IMR-90 (cell line): ENCODE data around the gene LRRTM4. TPM values are rescaled to one million over a fixed set of nuclear protein-coding genes. Genes with fewer than 3 reads are reported as not detected.
"Not testable (repeated sequence)": the region's sequence is repeated elsewhere in the genome, so short reads cannot be mapped to it uniquely, and the experiment has no call there.

Experiments used
- ATAC-seq: fragments of 200-7000 bp; cut with Tn5 transposase; 2 replicates; pipeline ENCODE4 v1.9.1; 2020; ENCODE audit warnings: low read depth, mild to moderate bottlenecking, moderate library complexity
- BruUV-seq: library from RNA; stranded (reverse); fragments of 400-500 nt; replicated peaks from 2 replicates; lab custom pipeline; 2021; lab: Mats Ljungman, UMichigan
- CTCF ChIA-PET: fragments of 300-600 bp; formaldehyde crosslinking; extraction: SDS; loops from one replicate; lab custom pipeline; 2021; ENCODE audit warnings: antibody characterized with exemption; lab: Yijun Ruan, JAX
- POLR2A ChIA-PET: fragments of 300-600 bp; sonication (Branson Sonifier 250); formaldehyde crosslinking; loops from one replicate; lab custom pipeline; 2022; ENCODE audit warnings: antibody characterized with exemption; ENCODE audit not compliant: unreplicated experiment; lab: Charles Lee
- DNase-seq: peaks from one replicate; pipeline ENCODE4 v3.0.0; 2013
- H2AFZ ChIP-seq: replicated peaks from 2 replicates; pipeline ENCODE3; 2013; ENCODE audit warnings: low read length, mild to moderate bottlenecking; ENCODE audit not compliant: poor library complexity
- H2AK5ac ChIP-seq: 2 replicates; pipeline ENCODE4 v1.6.1; 2013; ENCODE audit warnings: low read depth, low read length, inconsistent platforms
- H2AK9ac ChIP-seq: replicated peaks from 2 replicates; pipeline ENCODE3; 2013; ENCODE audit warnings: mild to moderate bottlenecking, low read depth, low read length, moderate library complexity; ENCODE audit not compliant: poor library complexity
- H2BK120ac ChIP-seq: 2 replicates; pipeline ENCODE4 v1.6.1; 2013; ENCODE audit warnings: low read depth, low read length, inconsistent platforms
- H2BK15ac ChIP-seq: 3 replicates; pipeline ENCODE4 v1.6.1; 2013; ENCODE audit warnings: low read depth, low read length, inconsistent platforms
- H2BK20ac ChIP-seq: 2 replicates; pipeline ENCODE4 v1.6.1; 2013; ENCODE audit warnings: low read depth, mild to moderate bottlenecking, inconsistent platforms, low read length, moderate library complexity
- H2BK5ac ChIP-seq: 2 replicates; pipeline ENCODE4 v1.6.1; 2013; ENCODE audit warnings: mild to moderate bottlenecking, low read depth, low read length, inconsistent platforms; ENCODE audit not compliant: poor library complexity, severe bottlenecking
- H3K14ac ChIP-seq: replicated peaks from 2 replicates; pipeline ENCODE4 v1.6.1; 2013; ENCODE audit warnings: low read depth, low read length, inconsistent platforms
- H3K18ac ChIP-seq: 2 replicates; pipeline ENCODE4 v1.6.1; 2013; ENCODE audit warnings: low read depth, low read length, control low read depth
- H3K23ac ChIP-seq: 2 replicates; pipeline ENCODE4 v1.6.1; 2013; ENCODE audit warnings: low read depth, low read length, inconsistent platforms
- H3K27ac ChIP-seq: 2 replicates; pipeline ENCODE4 v1.5.1; 2013; ENCODE audit warnings: mild to moderate bottlenecking, control low read depth, low read length; ENCODE audit not compliant: insufficient read depth
- H3K27me3 ChIP-seq: 2 replicates; pipeline ENCODE4 v1.6.1; 2013; ENCODE audit warnings: low read length; ENCODE audit not compliant: control insufficient read depth, insufficient read depth
- H3K36me3 ChIP-seq: 2 replicates; pipeline ENCODE4 v1.6.1; 2013; ENCODE audit warnings: low read length, mixed read lengths; ENCODE audit not compliant: control insufficient read depth, insufficient read depth
- H3K4ac ChIP-seq: 2 replicates; pipeline ENCODE4 v1.6.1; 2013; ENCODE audit warnings: low read depth, low read length, inconsistent platforms
- H3K4me1 ChIP-seq: 2 replicates; pipeline ENCODE4 v1.6.1; 2013; ENCODE audit warnings: low read length, mixed read lengths; ENCODE audit not compliant: control insufficient read depth, insufficient read depth
- H3K4me2 ChIP-seq: 2 replicates; pipeline ENCODE4 v1.6.1; 2013; ENCODE audit warnings: low read depth, mild to moderate bottlenecking, control low read depth, low read length, moderate library complexity
- H3K4me3 ChIP-seq: 2 replicates; pipeline ENCODE4 v1.5.1; 2013; ENCODE audit warnings: low read depth, mild to moderate bottlenecking, control low read depth, low read length, moderate library complexity; ENCODE audit not compliant: insufficient read depth
- H3K56ac ChIP-seq: 2 replicates; pipeline ENCODE4 v1.6.1; 2013; ENCODE audit warnings: low read length, inconsistent platforms; ENCODE audit not compliant: insufficient read depth; ENCODE audit errors: extremely low read depth
- H3K79me1 ChIP-seq, 2 experiments: 2 replicates each; pipeline ENCODE4 v1.6.1; 2013; ENCODE audit warnings: low read length in 2 of 2, inconsistent platforms in 1 of 2, low read depth in 1 of 2
- H3K9ac ChIP-seq: 2 replicates; pipeline ENCODE4 v1.6.1; 2013; ENCODE audit warnings: low read depth, low read length, control low read depth
- H3K9me1 ChIP-seq: 2 replicates; pipeline ENCODE4 v1.6.1; 2013; ENCODE audit warnings: low read length, inconsistent platforms; ENCODE audit not compliant: insufficient read depth
- H3K9me3 ChIP-seq: 2 replicates; pipeline ENCODE4 v1.6.1; 2013; ENCODE audit warnings: low read length; ENCODE audit not compliant: control insufficient read depth, insufficient read depth
- H4K20me1 ChIP-seq: 2 replicates; pipeline ENCODE4 v1.6.1; 2013; ENCODE audit warnings: low read length, inconsistent platforms; ENCODE audit not compliant: insufficient read depth
- H4K5ac ChIP-seq: 2 replicates; pipeline ENCODE4 v1.6.1; 2013; ENCODE audit warnings: mild to moderate bottlenecking, low read depth, low read length, control low read depth
- H4K8ac ChIP-seq, 2 experiments: 2 replicates each; pipeline ENCODE4 v1.6.1; 2013; ENCODE audit warnings: low read depth in 2 of 2, low read length in 2 of 2, control low read depth in 1 of 2, inconsistent platforms in 1 of 2
- H4K91ac ChIP-seq: 2 replicates; pipeline ENCODE4 v1.6.1; 2013; ENCODE audit warnings: low read depth, low read length, inconsistent platforms; ENCODE audit not compliant: insufficient read depth
- dilution Hi-C: fragments of 300-500 bp; cut with HindIII; formaldehyde crosslinking; loops from one replicate; pipeline ENCODE4 v1.14.3; 2018; ENCODE audit warnings: low sequenced_read_pairs; ENCODE audit not compliant: unreplicated experiment
- in situ Hi-C: fragments of 300-500 bp; cut with MboI; formaldehyde crosslinking; loops from 3 replicates; pipeline ENCODE4 v1.14.3; 2019; ENCODE audit warnings: low sequenced_read_pairs, inconsistent platforms, mixed read lengths
- intact Hi-C: fragments of 100-400 bp; cut with micrococcal nuclease; formaldehyde crosslinking; loops from 2 replicates; pipeline ENCODE4 v1.10.0; 2022
- polyA plus RNA-seq, 3 experiments: library from polyadenylated mRNA; depleted of rRNA; stranded (reverse); fragments of >200 nt; gene quantifications; 2 replicates each; pipeline ENCODE4 v1.2.3, GENCODE V29; 2012; ENCODE audit warnings: low replicate concordance in 1 of 3
- total RNA-seq: library from RNA; depleted of rRNA; stranded (reverse); fragments of >200 nt; gene quantifications from 2 replicates; pipeline ENCODE4 v1.2.3, GENCODE V29; 2012

Gene LRRTM4
- total and polyA plus RNA-seq, 2 of the 4 experiments (the other 2 are of a cell fraction) = not detected

- H2AK5ac ChIP-seq, H2BK15ac ChIP-seq, in situ Hi-C loops, POLR2A ChIA-PET, dilution Hi-C loops, H3K18ac ChIP-seq, H2AFZ ChIP-seq, H2BK5ac ChIP-seq, H4K5ac ChIP-seq, H4K8ac ChIP-seq, H3K56ac ChIP-seq, H3K27me3 ChIP-seq, H4K91ac ChIP-seq, H3K36me3 ChIP-seq, CTCF ChIA-PET, H2BK20ac ChIP-seq, H3K27ac ChIP-seq, H3K23ac ChIP-seq, ATAC-seq, H4K20me1 ChIP-seq, H3K14ac ChIP-seq, DNase-seq, H2AK9ac ChIP-seq, H3K4me2 ChIP-seq, H3K9me1 ChIP-seq, BruUV-seq, H2BK120ac ChIP-seq, H3K79me1 ChIP-seq, H3K9me3 ChIP-seq, H3K4me1 ChIP-seq, H3K4ac ChIP-seq, intact Hi-C loops, H3K4me3 ChIP-seq, H3K9ac ChIP-seq: not testable (repeated sequence)
Measured at GRCh38 chr2:77164021-77164420, 358.2 kb downstream of the LRRTM4 start.
